DOHH2 (cell line): ENCODE data around the gene AHSP.

Source experiments
- CTCF ChIP-seq: fragments of 200-600 bp; sonication (generic); IDR thresholded peaks from one replicate; pipeline ENCODE4 v1.5.1; 2014; ENCODE audit warnings: antibody characterized with exemption, mild to moderate bottlenecking, low read depth, low read length; ENCODE audit not compliant: poor library complexity, severe bottlenecking
- EZH2phosphoT487 ChIP-seq: fragments of 200-600 bp; sonication (generic); IDR thresholded peaks from 2 replicates; pipeline ENCODE4 v1.6.1; 2017; ENCODE audit warnings: borderline replicate concordance, mild to moderate bottlenecking, antibody characterized with exemption, low read length, moderate library complexity, mixed read lengths

DNA sequence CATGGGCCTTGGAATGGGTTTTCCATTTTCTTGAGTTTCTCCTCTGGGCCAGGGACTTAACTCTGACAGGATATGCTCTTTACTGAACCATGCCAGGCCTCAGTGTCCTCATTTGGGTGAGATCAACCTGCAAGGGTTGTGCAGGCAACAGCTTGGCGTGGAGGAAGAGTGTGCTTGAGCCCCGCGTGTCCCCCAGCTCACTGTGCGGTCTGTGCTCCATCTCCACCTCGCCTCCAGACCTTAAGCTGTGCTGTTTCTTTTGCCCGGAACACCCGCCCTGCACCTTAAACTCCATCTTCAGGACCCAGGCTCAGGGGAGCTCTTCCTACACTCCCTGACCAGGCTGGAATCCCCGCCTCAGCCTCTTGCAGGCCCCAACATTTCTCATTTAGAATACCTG, 29.2 kb upstream of the AHSP start:
- TF ChIP-seq CTCF (no peak), EZH2phosphoT487 (no peak)
